K562 (cell line): ENCODE measurements around the gene DIP2C. TPM values are rescaled to one million over a fixed set of nuclear protein-coding genes. Genes with fewer than 3 reads are reported as not detected.

Experiments
- MBD2 ChIP-seq: sonication (generic); IDR thresholded peaks from 2 replicates; pipeline ENCODE4 v1.6.1; 2016; ENCODE audit warnings: low read depth, borderline replicate concordance
- NFE2L1 ChIP-seq: fragments of 450-650 bp; IDR thresholded peaks from 2 replicates; pipeline ENCODE4 v1.6.1; 2016; ENCODE audit warnings: missing genetic modification characterization, low read depth, mild to moderate bottlenecking, missing compliant biosample characterization, moderate library complexity, borderline replicate concordance
- polyA plus RNA-seq, 8 experiments: library from polyadenylated mRNA; depleted of rRNA in 4 of 8; stranded (reverse) in 5 of 8; unstranded in 3 of 8; fragments of >200 nt; fragmentation: Nextera tagmentation in 2 of 8; fragmentation: Illumina TruSeq in 1 of 8; extraction: Ambion mirVana in 2 of 8; extraction: Trizol in 1 of 8; gene quantifications; 2 replicates each; pipeline versions ENCODE4 v1.2.1 to v1.2.3, GENCODE V29; 2011 to 2014; ENCODE audit warnings: inconsistent platforms in 1 of 8, missing spikeins in 1 of 8
- total RNA-seq, 7 experiments: library from RNA; depleted of rRNA in 6 of 7; stranded (reverse); fragments of >200 nt in 6 of 7; fragmentation: Illumina TruSeq in 2 of 7; extraction: Trizol in 2 of 7; gene quantifications; 2 replicates each; pipeline versions ENCODE4 v1.2.1 to v1.2.3, GENCODE V29; 2011 to 2021; ENCODE audit warnings: low replicate concordance in 1 of 7
- TF ChIP-seq, protein P1 (sequence below): sonication (generic); formaldehyde crosslinking; IDR thresholded peaks from 2 replicates; pipeline ENCODE4 v1.8.0; 2022; ENCODE audit warnings: mild to moderate bottlenecking, missing genetic modification reagents
- TF ChIP-seq, protein P2 (sequence below): fragments of 450-650 bp; formaldehyde crosslinking; IDR thresholded peaks from 2 replicates; pipeline ENCODE4 v1.4.0; 2020; ENCODE audit warnings: mild to moderate bottlenecking, moderate library complexity
- TF ChIP-seq, protein P3 (sequence below): fragments of 450-650 bp; formaldehyde crosslinking; IDR thresholded peaks from 2 replicates; pipeline ENCODE4 v1.4.0; 2020; ENCODE audit warnings: mild to moderate bottlenecking

The DIP2C gene
- total and polyA plus RNA-seq, 9 of the 15 experiments (the other 6 are each of a cell fraction or from before 2014, with no cell fraction given), result 0.01 TPM; not detected in 8

DNA sequence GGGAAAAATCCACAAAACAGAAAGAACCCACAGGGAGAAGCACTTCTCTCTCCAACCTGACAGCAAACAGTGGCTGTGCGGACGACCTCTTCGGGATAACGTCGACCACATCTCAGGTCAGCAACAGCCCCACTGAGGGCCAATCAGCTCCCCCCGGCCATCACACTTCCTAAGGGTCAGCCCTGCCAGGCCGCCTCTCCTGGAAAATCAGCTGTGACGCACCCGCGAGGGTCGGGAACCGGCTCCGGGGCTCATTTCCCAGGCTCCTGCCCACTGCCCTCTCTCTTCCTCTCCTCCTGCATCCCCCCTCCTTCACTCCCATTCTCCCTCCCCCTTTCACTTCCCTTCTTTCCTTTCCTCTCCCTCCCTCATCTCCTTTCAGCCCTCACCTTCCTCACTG is 118.3 kb downstream of the DIP2C start (continued):
- TF ChIP-seq, protein P1, sequence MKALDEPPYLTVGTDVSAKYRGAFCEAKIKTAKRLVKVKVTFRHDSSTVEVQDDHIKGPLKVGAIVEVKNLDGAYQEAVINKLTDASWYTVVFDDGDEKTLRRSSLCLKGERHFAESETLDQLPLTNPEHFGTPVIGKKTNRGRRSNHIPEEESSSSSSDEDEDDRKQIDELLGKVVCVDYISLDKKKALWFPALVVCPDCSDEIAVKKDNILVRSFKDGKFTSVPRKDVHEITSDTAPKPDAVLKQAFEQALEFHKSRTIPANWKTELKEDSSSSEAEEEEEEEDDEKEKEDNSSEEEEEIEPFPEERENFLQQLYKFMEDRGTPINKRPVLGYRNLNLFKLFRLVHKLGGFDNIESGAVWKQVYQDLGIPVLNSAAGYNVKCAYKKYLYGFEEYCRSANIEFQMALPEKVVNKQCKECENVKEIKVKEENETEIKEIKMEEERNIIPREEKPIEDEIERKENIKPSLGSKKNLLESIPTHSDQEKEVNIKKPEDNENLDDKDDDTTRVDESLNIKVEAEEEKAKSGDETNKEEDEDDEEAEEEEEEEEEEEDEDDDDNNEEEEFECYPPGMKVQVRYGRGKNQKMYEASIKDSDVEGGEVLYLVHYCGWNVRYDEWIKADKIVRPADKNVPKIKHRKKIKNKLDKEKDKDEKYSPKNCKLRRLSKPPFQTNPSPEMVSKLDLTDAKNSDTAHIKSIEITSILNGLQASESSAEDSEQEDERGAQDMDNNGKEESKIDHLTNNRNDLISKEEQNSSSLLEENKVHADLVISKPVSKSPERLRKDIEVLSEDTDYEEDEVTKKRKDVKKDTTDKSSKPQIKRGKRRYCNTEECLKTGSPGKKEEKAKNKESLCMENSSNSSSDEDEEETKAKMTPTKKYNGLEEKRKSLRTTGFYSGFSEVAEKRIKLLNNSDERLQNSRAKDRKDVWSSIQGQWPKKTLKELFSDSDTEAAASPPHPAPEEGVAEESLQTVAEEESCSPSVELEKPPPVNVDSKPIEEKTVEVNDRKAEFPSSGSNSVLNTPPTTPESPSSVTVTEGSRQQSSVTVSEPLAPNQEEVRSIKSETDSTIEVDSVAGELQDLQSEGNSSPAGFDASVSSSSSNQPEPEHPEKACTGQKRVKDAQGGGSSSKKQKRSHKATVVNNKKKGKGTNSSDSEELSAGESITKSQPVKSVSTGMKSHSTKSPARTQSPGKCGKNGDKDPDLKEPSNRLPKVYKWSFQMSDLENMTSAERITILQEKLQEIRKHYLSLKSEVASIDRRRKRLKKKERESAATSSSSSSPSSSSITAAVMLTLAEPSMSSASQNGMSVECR (CRISPR knock-in tag), result no peak
- TF ChIP-seq NFE2L1 (tag), result no peak
- TF ChIP-seq MBD2, result no peak
- TF ChIP-seq, protein P2, sequence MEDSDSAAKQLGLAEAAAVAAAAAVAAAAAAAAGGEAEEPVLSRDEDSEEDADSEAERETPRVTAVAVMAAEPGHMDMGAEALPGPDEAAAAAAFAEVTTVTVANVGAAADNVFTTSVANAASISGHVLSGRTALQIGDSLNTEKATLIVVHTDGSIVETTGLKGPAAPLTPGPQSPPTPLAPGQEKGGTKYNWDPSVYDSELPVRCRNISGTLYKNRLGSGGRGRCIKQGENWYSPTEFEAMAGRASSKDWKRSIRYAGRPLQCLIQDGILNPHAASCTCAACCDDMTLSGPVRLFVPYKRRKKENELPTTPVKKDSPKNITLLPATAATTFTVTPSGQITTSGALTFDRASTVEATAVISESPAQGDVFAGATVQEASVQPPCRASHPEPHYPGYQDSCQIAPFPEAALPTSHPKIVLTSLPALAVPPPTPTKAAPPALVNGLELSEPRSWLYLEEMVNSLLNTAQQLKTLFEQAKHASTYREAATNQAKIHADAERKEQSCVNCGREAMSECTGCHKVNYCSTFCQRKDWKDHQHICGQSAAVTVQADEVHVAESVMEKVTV, result no peak
- TF ChIP-seq, protein P3, sequence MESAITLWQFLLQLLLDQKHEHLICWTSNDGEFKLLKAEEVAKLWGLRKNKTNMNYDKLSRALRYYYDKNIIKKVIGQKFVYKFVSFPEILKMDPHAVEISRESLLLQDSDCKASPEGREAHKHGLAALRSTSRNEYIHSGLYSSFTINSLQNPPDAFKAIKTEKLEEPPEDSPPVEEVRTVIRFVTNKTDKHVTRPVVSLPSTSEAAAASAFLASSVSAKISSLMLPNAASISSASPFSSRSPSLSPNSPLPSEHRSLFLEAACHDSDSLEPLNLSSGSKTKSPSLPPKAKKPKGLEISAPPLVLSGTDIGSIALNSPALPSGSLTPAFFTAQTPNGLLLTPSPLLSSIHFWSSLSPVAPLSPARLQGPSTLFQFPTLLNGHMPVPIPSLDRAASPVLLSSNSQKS (CRISPR knock-in tag), result no peak
